ENCODE measurements around the gene ILF3.

Gene ILF3

GRCh38 chr19:10642473-10643171 is 11.5 kb upstream of the ILF3 start:
- H3K4me3 ChIP-seq (ENCODE audit: low read depth in 1 of 2, low read length in 1 of 2) = no peak overlapping the region
- no peaks in the 10 kb centered on the region for H3K27me3 ChIP-seq
- H3K9me3 ChIP-seq = no peaks in the 10 kb centered on the region
- H3K4me1 ChIP-seq (ENCODE audit: control insufficient read depth in 1 of 2, insufficient read depth in 1 of 2, low read depth in 1 of 2, low read length in 1 of 2) = peaks cover 30 to 35% of the 10 kb centered on the region in 2 experiments
- TF ChIP-seq, protein P1, sequence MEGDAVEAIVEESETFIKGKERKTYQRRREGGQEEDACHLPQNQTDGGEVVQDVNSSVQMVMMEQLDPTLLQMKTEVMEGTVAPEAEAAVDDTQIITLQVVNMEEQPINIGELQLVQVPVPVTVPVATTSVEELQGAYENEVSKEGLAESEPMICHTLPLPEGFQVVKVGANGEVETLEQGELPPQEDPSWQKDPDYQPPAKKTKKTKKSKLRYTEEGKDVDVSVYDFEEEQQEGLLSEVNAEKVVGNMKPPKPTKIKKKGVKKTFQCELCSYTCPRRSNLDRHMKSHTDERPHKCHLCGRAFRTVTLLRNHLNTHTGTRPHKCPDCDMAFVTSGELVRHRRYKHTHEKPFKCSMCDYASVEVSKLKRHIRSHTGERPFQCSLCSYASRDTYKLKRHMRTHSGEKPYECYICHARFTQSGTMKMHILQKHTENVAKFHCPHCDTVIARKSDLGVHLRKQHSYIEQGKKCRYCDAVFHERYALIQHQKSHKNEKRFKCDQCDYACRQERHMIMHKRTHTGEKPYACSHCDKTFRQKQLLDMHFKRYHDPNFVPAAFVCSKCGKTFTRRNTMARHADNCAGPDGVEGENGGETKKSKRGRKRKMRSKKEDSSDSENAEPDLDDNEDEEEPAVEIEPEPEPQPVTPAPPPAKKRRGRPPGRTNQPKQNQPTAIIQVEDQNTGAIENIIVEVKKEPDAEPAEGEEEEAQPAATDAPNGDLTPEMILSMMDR (IDR thresholded peaks at IDR 0.05) = no peak
- peaks cover 71% of the 10 kb centered on the region for H3K36me3 ChIP-seq
- H3K27ac ChIP-seq = peak overlapping the region; percentile 69

GRCh38 chr19:10643172-10643967 is 10.8 kb upstream of the ILF3 start:
- Histone ChIP-seq H3K27ac (peak overlapping the region; percentile 69), H3K27me3 (no peaks in the 10 kb centered on the region), H3K9me3 (no peaks in the 10 kb centered on the region), H3K36me3 (peaks cover 63% of the 10 kb centered on the region), H3K4me1 (ENCODE audit: control insufficient read depth in 1 of 2, insufficient read depth in 1 of 2, low read depth in 1 of 2, low read length in 1 of 2) (peaks cover 23 to 28% of the 10 kb centered on the region in 2 experiments), H3K4me3 (ENCODE audit: low read depth in 1 of 2, low read length in 1 of 2) (no peak overlapping the region)
- TF ChIP-seq, protein P1 (IDR thresholded peaks at IDR 0.05) = no peak

DNA sequence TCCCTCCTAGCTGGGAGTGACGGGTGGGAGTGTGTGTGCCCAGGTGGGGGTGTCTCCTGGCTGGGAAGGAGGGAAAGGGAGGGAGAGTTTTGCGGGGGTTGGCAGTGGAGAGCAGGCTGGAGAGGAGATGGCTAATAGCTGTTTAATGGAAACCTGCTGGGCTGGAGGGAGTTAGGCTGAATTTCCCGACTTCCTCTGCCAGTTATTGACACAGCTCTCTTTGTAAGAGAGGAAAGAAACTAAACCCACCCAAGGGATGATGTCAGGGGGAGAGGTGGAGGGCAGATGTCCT is 10.2 kb upstream of the ILF3 start:
- Histone ChIP-seq H3K27me3 (no peaks in the 10 kb centered on the region), H3K4me1 (ENCODE audit: control insufficient read depth in 1 of 2, insufficient read depth in 1 of 2, low read depth in 1 of 2, low read length in 1 of 2) (peaks cover 21 to 28% of the 10 kb centered on the region in 2 experiments), H3K36me3 (peaks cover 58% of the 10 kb centered on the region), H3K9me3 (no peaks in the 10 kb centered on the region), H3K4me3 (ENCODE audit: low read depth in 1 of 2, low read length in 1 of 2) (no peak overlapping the region), H3K27ac (peak overlapping the region; percentile 69)
- TF ChIP-seq, protein P1 (IDR thresholded peaks at IDR 0.05) = no peak

DNA sequence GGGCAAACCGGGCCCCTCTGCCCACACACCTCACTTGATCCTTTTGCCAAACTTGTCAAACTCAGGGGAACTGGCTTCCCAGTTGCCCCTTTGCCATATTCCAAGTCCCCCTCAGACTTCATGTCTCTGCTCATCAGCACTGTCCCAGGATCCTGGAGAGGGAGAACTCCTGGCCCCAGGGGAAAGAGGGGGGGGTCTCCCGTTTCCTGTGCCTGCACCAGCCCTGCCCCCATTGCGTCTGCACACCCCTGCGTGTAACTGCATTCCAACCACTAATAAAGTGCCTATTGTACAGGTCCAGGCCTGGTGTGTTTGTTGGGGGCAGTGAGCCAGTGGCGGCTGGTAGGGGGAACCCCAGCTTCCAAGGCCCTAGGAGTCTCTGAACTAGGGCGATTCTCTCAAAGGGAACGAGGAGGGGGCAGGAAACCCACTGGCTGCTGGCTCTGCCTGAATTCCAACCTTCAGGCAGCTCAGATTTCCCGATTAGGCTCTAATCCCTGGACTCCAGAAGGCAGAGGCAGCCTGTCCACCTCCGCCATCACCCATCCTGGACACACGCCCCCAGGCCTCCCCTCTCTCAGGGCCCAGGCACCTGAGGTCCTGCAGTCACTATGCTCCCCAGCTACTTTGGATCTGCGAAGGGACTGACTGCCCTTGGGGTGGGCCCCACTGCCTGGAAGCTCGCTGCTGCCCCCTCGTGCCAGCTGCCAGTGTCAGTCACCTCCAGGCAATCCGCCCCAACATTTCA is 9.7 kb upstream of the ILF3 start:
- no peaks in the 10 kb centered on the region for H3K27me3 ChIP-seq
- peaks cover 15 to 23% of the 10 kb centered on the region in 2 experiments for H3K4me1 ChIP-seq (ENCODE audit: control insufficient read depth in 1 of 2, insufficient read depth in 1 of 2, low read depth in 1 of 2, low read length in 1 of 2)
- H3K36me3 ChIP-seq = peaks cover 52% of the 10 kb centered on the region
- no peaks in the 10 kb centered on the region for H3K9me3 ChIP-seq
- TF ChIP-seq, protein P1 (IDR thresholded peaks at IDR 0.05) = peak; percentile 60
- no peak overlapping the region for H3K4me3 ChIP-seq (ENCODE audit: low read depth in 1 of 2, low read length in 1 of 2)
- peak overlapping the region; percentile 69 for H3K27ac ChIP-seq

DNA sequence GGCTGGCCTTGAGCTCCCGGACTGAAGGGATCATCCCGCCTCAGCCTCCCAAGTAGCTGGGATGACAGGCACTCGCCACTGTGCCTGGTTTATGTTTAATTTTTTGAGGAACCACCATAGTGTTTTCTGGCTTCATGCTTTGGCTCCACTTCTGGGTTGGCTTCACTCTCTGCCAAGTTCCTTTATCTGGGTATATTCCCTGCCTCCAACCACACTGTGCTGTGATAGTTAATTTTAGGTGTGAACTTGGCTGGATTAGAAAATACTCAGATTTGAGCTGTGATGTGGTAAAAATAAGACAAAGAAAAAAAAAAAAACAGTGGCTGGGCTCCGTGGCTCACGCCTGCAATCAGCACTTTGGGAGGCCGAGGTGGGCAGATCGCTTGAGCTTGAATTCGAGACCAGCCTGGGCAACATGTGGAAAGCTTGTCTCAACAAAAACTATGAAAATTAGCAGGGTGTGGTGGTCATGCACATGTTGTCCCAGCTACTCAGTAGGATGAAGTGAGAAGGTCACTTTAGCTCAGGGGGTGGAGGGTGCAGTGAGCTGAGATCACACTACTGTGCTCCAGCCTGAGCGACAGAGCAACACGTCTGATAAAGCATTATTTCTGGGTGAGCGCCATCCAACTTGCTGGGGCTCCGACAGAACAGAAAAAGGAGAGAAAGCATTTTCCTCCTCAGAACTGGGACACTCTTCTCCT is 7.5 kb upstream of the ILF3 start:
- Histone ChIP-seq H3K4me1 (ENCODE audit: control insufficient read depth in 1 of 2, insufficient read depth in 1 of 2, low read depth in 1 of 2, low read length in 1 of 2) (peaks cover 6 to 15% of the 10 kb centered on the region in 2 experiments), H3K27me3 (no peaks in the 10 kb centered on the region), H3K27ac (no peak overlapping the region), H3K36me3 (peaks cover 32% of the 10 kb centered on the region), H3K4me3 (ENCODE audit: low read depth in 1 of 2, low read length in 1 of 2) (no peak overlapping the region), H3K9me3 (no peaks in the 10 kb centered on the region)
- TF ChIP-seq, protein P1 (IDR thresholded peaks at IDR 0.05) = no peak

Measured in neutrophil (primary cell).